Measurements from ENCODE around the gene SYT11. TPM values are rescaled to one million over a fixed set of nuclear protein-coding genes. Genes with fewer than 3 reads are reported as not detected.

Gene SYT11
- total and polyA plus RNA-seq, 8 donors = 0.46 to 5.8 (median 1.5) TPM

DNA sequence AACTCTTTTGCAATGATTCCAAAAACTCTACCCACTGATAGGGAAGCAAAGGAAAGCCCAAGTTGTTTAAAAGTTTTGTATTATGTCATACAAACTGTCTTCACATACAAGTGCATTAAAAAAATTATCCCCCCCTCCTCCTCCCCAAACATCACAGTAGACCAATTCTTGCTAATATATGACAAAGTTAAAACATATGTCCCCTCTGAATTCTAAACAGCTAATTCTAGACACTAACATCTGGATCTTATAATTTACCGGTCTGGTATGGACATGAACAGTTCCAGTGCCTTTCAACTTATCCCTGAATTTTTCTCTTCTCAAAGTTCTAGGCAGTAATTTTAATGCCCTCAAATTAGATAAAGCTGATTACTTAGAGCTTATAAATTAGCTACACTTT is 38.4 kb downstream of the SYT11 start:
- FAIRE-seq = no peak
- Histone ChIP-seq H3K9me3 (no peaks in the 10 kb centered on the region), H3K27ac (no peak overlapping the region), H3K4me3 (no peak overlapping the region), H3K4me1 (peaks cover 0 to 5% (median 0%) of the 10 kb centered on the region in 3 donors), H3K27me3 (no peaks in the 10 kb centered on the region), H3K36me3 (peaks cover 7 to 40% (median 16%) of the 10 kb centered on the region in 3 donors)
- WGBS, 2 donors = 92 to 95% methylated on average over 1 of the region's 1 CpG
- no peak for ATAC-seq
- TF ChIP-seq, protein P1, sequence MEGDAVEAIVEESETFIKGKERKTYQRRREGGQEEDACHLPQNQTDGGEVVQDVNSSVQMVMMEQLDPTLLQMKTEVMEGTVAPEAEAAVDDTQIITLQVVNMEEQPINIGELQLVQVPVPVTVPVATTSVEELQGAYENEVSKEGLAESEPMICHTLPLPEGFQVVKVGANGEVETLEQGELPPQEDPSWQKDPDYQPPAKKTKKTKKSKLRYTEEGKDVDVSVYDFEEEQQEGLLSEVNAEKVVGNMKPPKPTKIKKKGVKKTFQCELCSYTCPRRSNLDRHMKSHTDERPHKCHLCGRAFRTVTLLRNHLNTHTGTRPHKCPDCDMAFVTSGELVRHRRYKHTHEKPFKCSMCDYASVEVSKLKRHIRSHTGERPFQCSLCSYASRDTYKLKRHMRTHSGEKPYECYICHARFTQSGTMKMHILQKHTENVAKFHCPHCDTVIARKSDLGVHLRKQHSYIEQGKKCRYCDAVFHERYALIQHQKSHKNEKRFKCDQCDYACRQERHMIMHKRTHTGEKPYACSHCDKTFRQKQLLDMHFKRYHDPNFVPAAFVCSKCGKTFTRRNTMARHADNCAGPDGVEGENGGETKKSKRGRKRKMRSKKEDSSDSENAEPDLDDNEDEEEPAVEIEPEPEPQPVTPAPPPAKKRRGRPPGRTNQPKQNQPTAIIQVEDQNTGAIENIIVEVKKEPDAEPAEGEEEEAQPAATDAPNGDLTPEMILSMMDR (IDR thresholded peaks at IDR 0.05) = no peak
- intact Hi-C loops (cut with DNase I) = no loop called here
- DNase-seq = no peak

DNA sequence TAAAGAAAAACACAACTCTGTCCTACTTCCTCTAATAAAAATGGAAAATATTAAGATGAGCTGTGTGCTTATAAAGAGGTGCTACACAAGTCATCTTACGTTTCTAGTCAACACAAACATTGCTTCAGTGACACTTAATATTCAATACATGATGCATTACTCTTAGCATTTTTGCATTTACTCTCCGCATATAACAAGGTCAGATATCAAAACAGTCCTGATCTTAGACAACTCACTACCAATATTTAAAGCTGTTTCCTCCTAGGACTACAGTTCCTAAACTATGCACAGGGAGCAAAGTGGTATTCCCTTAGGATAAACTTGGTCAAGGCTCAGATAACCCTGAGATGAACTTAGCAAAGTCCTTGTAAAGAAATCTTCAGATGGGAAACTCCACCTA is 39.5 kb downstream of the SYT11 start:
- intact Hi-C loops (cut with DNase I) = no loop called here

DNA sequence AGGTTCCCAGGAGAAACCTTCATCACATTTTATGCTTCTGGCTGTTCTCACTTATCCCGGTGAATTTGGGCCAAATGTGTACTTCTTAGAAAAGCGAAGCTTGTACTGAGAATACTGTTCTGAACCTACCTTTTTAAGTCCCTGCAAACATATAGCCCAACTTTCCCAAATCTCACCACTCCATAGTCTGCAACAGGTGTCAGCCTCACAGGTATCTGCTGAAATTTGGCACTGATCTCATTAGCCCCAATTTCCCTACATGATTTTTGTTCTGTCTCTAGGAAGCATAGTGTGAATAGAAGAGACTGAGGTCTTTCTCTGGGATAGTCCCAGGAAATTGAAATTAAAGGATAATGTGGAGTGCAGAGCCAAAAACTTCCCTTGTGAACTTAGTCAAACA is 40.3 kb downstream of the SYT11 start:
- 97% methylated on average over 2 of the region's 2 CpGs for WGBS, 2 donors
- TF ChIP-seq, protein P1 (IDR thresholded peaks at IDR 0.05) = no peak
- DNase-seq (no peak), ATAC-seq (no peak), FAIRE-seq (no peak)
- Histone ChIP-seq H3K4me1 (no peaks in the 10 kb centered on the region), H3K36me3 (peaks cover 7 to 58% (median 16%) of the 10 kb centered on the region in 3 donors), H3K4me3 (no peak overlapping the region), H3K27ac (no peak overlapping the region), H3K27me3 (no peaks in the 10 kb centered on the region), H3K9me3 (no peaks in the 10 kb centered on the region)
- intact Hi-C loops (cut with DNase I) = no loop called here

More for the DNA sequence above, 39.5 kb downstream of the SYT11 start:
- WGBS, 2 donors = 83 to 88% methylated on average over 2 of the region's 2 CpGs
- no peaks in the 10 kb centered on the region for H3K9me3 ChIP-seq
- no peak for DNase-seq
- no peaks in the 10 kb centered on the region for H3K4me1 ChIP-seq
- no peak overlapping the region for H3K27ac ChIP-seq
- ATAC-seq = no peak
- peaks cover 7 to 50% (median 16%) of the 10 kb centered on the region in 3 donors for H3K36me3 ChIP-seq
- no peak for FAIRE-seq
- TF ChIP-seq, protein P1 (IDR thresholded peaks at IDR 0.05) = no peak
- no peak overlapping the region for H3K4me3 ChIP-seq
- no peaks in the 10 kb centered on the region for H3K27me3 ChIP-seq

DNA sequence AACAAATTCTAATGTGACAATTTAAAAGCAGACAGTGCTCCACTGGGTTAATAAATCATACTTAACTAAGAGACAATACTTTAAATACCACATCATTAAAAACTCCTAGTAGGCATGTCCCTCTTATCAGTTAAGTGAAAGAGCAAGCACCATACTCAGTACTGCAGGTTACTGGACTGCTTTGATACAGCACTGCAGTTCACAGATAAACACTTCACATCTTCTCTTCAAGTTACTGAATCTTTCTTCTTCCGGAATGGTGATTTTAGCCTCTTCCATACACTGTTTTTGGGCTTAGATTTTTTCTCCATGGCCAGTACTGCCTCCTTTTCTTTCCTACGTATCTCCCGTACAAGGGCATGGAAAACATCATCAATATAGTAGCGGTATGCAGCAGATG is 40.8 kb downstream of the SYT11 start:
- ATAC-seq = no peak
- no peaks in the 10 kb centered on the region for H3K4me1 ChIP-seq
- no peak overlapping the region for H3K27ac ChIP-seq
- H3K27me3 ChIP-seq = no peaks in the 10 kb centered on the region
- intact Hi-C loops (cut with DNase I) = no loop called here
- no peak for FAIRE-seq
- no peak overlapping the region for H3K4me3 ChIP-seq
- WGBS, 2 donors = 92 to 96% methylated on average over 4 of the region's 4 CpGs
- no peak for DNase-seq
- TF ChIP-seq, protein P1 (IDR thresholded peaks at IDR 0.05) = no peak
- H3K9me3 ChIP-seq = no peaks in the 10 kb centered on the region
- peaks cover 7 to 63% (median 19%) of the 10 kb centered on the region in 3 donors for H3K36me3 ChIP-seq

DNA sequence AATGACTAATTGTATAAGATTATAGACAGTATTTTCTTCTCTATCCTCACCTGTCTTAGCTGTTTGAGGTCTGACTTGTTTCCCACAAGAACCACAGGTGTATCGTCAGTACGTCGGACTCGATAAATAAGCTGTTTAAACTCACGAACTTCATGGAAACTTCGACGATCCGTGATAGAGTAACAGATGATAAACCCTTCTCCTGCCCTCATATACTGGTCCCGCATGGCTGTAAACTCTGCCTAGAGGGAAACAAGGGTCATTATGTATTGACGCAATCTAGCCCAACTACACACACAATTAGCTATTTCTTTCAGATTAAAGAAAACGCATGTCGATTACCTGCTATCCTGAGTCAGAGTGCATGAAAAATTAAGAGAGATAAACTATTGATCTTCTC is 44.9 kb downstream of the SYT11 start:
- Histone ChIP-seq H3K27me3 (no peaks in the 10 kb centered on the region), H3K4me3 (no peak overlapping the region), H3K9me3 (no peaks in the 10 kb centered on the region), H3K36me3 (peaks cover 7 to 61% (median 24%) of the 10 kb centered on the region in 3 donors), H3K4me1 (no peaks in the 10 kb centered on the region), H3K27ac (no peak overlapping the region)
- intact Hi-C loops (cut with DNase I) = no loop called here
- no peak for ATAC-seq
- 63 to 68% methylated on average over 12 of the region's 12 CpGs for WGBS, 2 donors
- FAIRE-seq = no peak
- DNase-seq = no peak
- TF ChIP-seq, protein P1 (IDR thresholded peaks at IDR 0.05) = no peak

Measured in pancreas (tissue), 10 donors.